Upper lobe of left lung (tissue), 4 donors: ENCODE measurements around the gene STK31.
"Not testable (repeated sequence)": the region's sequence is repeated elsewhere in the genome, so short reads cannot be mapped to it uniquely, and the experiment has no call there.

Experiments
- CTCF ChIP-seq, 6 experiments: fragments of 450-650 bp in 4 of 6; fragments of 200-600 bp in 2 of 6; sonication (generic) in 2 of 6; IDR thresholded peaks; one replicate each; pipeline ENCODE4 v1.5.1; 2016 to 2019; ENCODE audit warnings: antibody characterized with exemption in 6 of 6
- POLR2A ChIP-seq, 4 donors: fragments of 450-650 bp; IDR thresholded peaks; one replicate each; pipeline ENCODE4 v1.5.1; 2016 to 2017; ENCODE audit warnings: antibody characterized with exemption in 4 of 4, mild to moderate bottlenecking in 2 of 4

- not testable (repeated sequence) for TF ChIP-seq CTCF, POLR2A (IDR thresholded peaks at IDR 0.05)
Measured at GRCh38 chr7:23722587-23723216, 12.7 kb downstream of the STK31 start.
